GM10266 (cell line): ENCODE measurements around the gene CD109.
A peak's percentile ranks its signal among the peaks of the same experiment; 100 is the strongest.

Experiments used
- DNase-seq: peaks from one replicate; pipeline ENCODE4 v3.0.0; 2012; ENCODE audit errors: extremely low spot score
- CTCF ChIP-seq: IDR thresholded peaks from 2 replicates; pipeline ENCODE4 v1.5.1; 2012; ENCODE audit warnings: mild to moderate bottlenecking, low read depth; ENCODE audit not compliant: control insufficient read depth, insufficient read depth; ENCODE audit errors: missing control alignments

Gene CD109

GRCh38 chr6:73732845-73733675 is 37.1 kb downstream of the CD109 start:
- peak; percentile 52 for DNase-seq
- TF ChIP-seq CTCF: peak; percentile 92

- no peak for DNase-seq
- TF ChIP-seq CTCF: no peak
Measured at GRCh38 chr6:73733791-73734190, 37.8 kb downstream of the CD109 start.

GRCh38 chr6:73734832-73735453 is 38.9 kb downstream of the CD109 start:
- TF ChIP-seq CTCF: no peak
- DNase-seq: no peak

GRCh38 chr6:73738367-73739028 is 42.5 kb downstream of the CD109 start:
- TF ChIP-seq CTCF: no peak
- no peak for DNase-seq

- peak; percentile 69 for TF ChIP-seq CTCF
- peak; percentile 24 for DNase-seq
Measured at GRCh38 chr6:73739096-73739495, 43.1 kb downstream of the CD109 start.

GRCh38 chr6:73742433-73742832 is 46.4 kb downstream of the CD109 start:
- no peak for DNase-seq
- no peak for TF ChIP-seq CTCF

GRCh38 chr6:73743081-73743480 is 47.1 kb downstream of the CD109 start:
- no peak for DNase-seq
- no peak for TF ChIP-seq CTCF
